ENCODE measurements around the gene DLX6.

Gene DLX6

GRCh38 chr7:97005183-97006054 lies at the start of gene DLX6:
Gene DLX6 (plus strand): TSS chr7:97005553. CDS start chr7:97005978, 425 bp downstream.
- DNase-seq: no peak

- DNase-seq: no peak
Measured at GRCh38 chr7:96959135-96959534, 46.2 kb upstream of the DLX6 start.

GRCh38 chr7:96962221-96962885 lies 43.0 kb upstream of the DLX6 start:
- DNase-seq: no peak

GRCh38 chr7:96968981-96969380 lies 36.4 kb upstream of the DLX6 start:
- no peak for DNase-seq

- no peak for DNase-seq
Measured at GRCh38 chr7:96970739-96971138, 34.6 kb upstream of the DLX6 start.

- DNase-seq: no peak
Measured at GRCh38 chr7:96973986-96974385, 31.4 kb upstream of the DLX6 start.

- DNase-seq: no peak
Measured at GRCh38 chr7:96976106-96976505, 29.2 kb upstream of the DLX6 start.

GRCh38 chr7:96977445-96977844 lies 27.9 kb upstream of the DLX6 start:
- DNase-seq: no peak

GRCh38 chr7:96979551-96980276 lies 25.6 kb upstream of the DLX6 start:
- no peak for DNase-seq

- DNase-seq: no peak
Measured at GRCh38 chr7:96982586-96982985, 22.8 kb upstream of the DLX6 start.

GRCh38 chr7:96985992-96986391 lies 19.4 kb upstream of the DLX6 start:
- no peak for DNase-seq

GRCh38 chr7:96986901-96987300 lies 18.5 kb upstream of the DLX6 start:
- no peak for DNase-seq

- no peak for DNase-seq
Measured at GRCh38 chr7:96987719-96988118, 17.6 kb upstream of the DLX6 start.

GRCh38 chr7:96989241-96989858 lies 16.0 kb upstream of the DLX6 start:
- no peak for DNase-seq

GRCh38 chr7:96989859-96990317 lies 15.5 kb upstream of the DLX6 start:
- DNase-seq: no peak

- DNase-seq: no peak
Measured at GRCh38 chr7:96991546-96992191, 13.7 kb upstream of the DLX6 start.

- DNase-seq: no peak
Measured at GRCh38 chr7:96992192-96993005, 13.0 kb upstream of the DLX6 start.

GRCh38 chr7:96993094-96993865 lies 12.1 kb upstream of the DLX6 start:
- DNase-seq: no peak

GRCh38 chr7:96993980-96994379 lies 11.4 kb upstream of the DLX6 start:
- DNase-seq: no peak

- no peak for DNase-seq
Measured at GRCh38 chr7:96995406-96996110, 9.8 kb upstream of the DLX6 start.

All from cerebellar nuclear complex (tissue), 1 donor.